HPDE6-E6E7 (cell line): Measurements from ENCODE around the gene CARHSP1.
"Not testable (repeated sequence)": the region's sequence is repeated elsewhere in the genome, so short reads cannot be mapped to it uniquely, and the experiment has no call there.

Experiments
- DNase-seq: peaks from one replicate; pipeline ENCODE4 v3.0.0; 2011; ENCODE audit warnings: missing footprints; ENCODE audit errors: extremely low spot score

CARHSP1 gene

DNA sequence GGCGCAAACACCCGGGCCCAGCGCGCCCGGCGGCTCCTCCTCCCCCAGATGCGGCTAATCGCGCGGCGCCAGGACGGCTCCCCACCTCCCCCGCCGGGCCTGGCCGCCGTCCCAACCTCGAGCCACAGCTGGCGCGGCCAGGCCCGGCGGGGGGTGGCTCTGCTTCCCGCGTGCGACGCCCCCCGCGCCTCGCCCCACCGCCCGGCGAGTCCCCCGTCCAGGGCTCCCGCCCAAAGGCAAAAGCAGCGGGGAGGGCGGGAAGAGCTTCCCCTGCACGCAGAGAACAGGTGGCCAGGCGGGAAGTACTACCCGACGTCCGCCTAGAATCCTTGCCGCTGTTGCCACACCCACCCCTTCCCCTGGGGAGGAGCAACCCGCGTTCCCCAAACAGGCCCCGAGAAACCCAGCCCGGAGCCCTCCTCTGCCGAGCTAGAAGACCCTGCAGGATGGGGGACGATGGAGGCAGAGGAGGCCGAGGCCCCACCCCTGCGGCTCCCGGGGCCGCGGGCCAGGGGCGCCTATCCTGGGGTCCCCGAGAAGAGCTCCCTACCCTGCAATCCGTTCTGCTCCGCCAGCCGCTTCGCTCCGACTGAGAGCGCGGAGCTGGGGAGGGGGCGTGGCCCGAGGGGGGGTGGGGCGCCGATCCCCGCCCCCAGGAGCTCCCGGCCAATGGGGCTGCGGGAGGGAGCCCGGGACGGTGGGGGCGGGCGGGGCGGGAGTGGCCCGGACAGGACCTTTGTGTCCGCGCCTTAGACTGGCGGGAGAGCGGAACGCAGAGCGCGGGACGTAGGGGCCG is at the start of gene CARHSP1:
TSS of gene CARHSP1 (minus strand) at position 591 of the 796 bp plus-strand sequence. CDS start 9,678 bp downstream, outside the sequence.
- DNase-seq: peak; percentile 91

DNA sequence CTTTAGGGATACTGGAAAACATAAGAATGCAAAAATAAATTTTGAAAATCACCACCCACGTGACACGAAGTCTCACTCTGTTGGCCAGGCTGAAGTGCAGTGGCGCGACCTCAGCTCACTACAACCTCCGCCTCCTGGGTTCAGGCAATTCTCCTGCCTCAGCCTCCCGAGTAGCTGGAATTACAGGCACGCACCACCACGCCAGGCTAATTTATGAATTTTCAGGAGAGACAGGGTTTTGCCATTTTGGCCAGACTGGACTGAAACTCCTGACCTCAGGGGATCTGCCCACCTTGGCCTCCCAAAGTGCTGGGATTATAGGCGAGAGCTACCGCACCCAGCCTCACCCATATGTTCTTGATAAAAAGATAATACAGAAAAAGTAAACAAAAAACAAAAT is 48.5 kb upstream of the CARHSP1 start:
- not testable (repeated sequence) for DNase-seq

DNA sequence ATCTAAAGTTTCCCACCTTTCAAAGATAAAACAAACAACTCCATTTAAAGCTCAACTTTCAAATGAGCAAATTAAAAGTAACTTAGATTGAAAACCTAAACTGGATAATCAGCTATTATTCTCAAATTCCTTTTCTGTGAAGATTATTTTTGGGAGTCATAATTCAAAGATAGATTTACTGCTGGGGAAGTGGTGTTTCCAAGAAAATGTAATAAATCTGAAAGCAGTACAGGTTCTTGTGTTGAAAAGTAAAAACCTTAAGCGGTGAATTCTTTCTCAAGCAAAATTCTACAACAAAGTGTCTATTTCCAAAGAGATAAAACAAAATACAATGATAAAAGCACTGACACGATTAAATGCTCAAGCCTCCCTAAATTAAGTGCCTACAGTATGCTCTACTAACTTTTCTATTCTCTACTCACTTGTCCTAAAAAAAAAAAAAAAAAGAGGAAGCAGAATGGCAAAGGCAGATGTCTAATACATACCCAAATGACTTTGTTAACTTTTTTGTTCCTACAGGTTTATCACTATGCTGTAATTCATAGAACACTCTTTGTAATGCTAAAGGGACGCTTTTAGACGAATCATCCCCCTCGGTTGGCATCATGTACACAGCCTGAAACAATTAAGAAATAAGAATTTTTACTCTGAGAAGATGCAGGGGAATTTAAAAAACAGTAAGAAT is 47.9 kb upstream of the CARHSP1 start:
- DNase-seq: no peak

DNA sequence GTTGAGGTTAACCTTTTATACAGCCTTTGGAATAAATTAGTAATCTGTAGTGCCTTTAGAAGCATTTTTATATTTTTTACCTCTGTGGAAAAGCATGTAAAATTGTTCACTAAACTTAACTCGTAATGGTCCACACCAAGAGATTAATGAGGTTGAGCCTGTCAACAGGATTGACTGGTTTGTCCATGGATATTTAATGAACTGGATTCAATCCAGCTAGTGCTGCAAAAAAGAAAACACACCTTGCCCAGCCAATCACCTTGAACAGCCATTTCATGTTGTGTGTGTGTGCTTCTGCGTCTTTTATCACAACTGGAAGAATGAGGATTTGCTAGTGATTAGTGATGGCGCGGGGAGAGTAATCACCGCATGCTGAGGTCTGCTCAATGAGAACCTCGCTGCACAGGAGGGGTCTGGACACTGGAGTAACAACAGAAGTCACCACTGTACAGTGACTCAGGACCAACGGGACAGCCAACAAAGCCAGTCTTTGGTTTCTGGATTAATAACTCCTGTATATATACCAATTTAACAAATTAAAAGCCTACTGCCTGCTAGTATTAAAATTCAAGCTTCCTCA is 47.0 kb upstream of the CARHSP1 start:
- DNase-seq: no peak

DNA sequence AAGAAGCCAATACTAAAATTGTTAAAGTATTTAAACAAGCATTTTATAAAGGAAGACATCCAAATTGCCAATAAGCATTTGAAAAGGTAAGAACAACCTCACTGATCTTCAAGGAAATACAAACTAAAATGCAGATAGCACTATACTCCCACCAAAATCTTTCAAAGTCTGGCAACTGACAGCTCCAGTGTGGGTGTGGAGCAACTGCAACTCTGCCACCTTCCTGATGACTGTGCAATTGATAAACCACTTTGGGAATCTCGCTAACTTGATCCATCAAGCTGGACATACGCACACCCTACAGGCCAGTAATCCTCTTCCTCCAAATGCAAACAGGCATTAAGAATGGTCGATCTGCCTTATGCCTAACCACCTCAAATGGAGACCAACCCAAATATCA is 45.3 kb upstream of the CARHSP1 start:
- DNase-seq: no peak

DNA sequence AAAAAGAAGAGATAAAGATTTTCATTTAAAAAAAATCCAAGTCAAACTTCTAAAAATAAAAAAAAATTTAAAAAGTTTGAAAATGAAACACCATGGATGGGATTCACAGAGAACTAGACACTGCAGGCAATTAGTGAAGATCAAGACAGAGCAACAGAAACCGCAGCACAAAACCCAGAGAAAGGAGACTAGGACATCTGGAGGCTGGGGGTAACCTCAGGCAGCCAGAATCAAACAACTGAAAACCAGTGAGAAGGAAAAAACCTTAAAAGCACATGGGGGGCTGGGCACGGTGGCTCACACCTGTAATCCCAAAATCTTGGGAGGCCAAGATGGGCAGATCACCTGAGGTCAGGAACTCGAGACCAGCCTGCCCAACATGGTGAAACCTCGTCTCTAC is 44.0 kb upstream of the CARHSP1 start:
- no peak for DNase-seq

DNA sequence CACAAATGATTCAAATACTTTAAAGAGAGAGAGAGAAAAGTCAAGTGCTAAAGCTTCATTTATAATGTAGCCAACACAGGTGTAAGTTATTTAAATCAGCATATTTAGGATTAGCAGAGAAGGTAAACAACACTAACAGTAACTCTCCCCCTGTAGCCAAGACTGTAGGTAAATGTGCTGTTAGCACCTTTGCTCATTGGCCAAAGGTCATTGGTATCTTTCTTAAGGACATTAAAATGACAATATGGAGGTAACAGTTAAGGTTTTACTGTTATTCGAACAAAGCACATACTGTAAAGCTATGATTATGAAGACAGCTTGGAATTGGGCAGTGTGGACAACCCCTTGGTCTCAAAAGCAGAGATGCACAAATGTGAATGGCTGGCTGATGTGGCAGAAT is 42.0 kb upstream of the CARHSP1 start:
- no peak for DNase-seq

DNA sequence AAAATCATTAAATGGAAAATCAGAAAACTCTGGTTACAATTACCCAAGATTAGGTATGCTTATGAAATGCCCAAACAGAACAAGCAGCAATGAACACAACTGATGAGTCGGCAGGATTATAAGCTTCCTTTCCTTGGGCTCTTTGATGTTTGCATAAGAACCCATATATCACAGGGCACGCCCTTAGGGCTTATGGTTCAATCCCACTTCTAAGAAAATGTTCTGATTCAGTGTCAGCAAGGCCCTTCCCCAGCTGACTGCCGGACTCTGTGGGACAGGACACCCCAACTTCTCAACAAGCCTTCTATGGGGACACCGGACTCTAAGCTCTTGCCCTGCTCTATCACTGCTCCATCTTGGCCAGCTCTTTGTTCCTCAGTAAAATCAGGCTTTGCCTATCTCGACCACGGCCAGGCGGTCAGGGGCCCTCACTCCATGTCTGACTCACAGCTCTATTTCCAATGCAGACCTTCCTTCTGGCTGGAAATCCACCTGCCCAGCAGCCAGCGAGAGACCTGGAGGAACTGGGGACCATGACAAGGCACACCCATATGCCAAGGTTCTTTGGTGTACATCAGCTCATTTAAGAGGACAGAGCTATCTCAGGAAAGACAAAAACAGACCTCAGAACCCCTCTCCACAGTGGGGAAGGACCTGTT is 40.1 kb upstream of the CARHSP1 start:
- no peak for DNase-seq

DNA sequence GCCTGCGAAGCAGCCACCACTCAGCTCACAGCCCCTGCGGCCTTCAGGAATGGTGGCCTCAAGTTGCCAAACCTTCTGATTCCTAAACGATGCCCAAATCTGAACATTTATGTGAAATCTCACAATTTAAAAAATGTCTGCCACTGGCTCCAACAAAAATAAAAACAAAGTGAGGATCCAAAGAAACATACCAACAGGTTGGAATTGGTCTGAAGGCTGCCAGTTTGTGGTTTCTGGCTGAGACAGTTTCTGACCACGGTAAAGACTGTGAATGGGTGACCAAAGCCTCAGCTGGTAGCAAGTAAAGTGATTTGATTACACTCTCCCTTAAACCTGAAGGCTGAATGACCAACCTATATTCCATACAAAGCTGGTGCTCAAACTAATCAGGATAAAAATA is 38.3 kb upstream of the CARHSP1 start:
- no peak for DNase-seq

DNA sequence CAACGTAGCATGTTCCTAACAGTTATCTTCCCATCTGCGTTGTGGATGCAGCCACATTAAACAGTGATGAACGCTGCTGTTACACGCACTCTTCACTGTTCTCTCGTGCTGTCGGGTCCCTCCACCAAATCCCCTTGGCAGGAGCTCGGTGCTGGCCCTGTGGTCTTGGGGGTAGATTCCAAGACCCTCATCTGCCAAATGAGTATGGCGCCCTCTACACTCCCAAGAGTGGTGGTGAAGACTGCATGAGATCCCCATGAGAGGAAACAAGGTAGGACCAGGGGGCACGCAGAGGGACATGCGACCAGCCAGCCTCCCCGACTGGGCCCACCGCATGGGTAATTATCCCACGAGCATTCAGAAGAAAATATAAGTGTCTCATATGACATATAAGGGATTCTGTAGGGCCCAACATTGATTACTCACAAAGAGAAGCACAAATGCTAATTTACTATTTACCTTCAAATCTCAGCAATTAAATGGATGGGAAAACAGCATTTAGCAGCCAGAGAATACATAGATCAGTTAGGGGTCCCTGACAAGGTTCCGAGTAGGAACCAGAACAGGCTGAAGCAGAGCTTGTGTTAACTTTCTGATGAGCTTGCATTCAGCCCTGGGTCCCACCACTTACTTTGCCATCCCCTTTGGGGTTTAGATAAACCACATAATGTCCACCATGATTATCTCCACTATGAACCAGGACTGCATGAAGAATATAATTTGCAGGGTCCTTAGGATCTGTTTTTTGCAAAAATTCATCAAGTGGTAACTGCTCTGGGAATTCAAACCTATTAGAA is 37.2 kb upstream of the CARHSP1 start:
- no peak for DNase-seq

DNA sequence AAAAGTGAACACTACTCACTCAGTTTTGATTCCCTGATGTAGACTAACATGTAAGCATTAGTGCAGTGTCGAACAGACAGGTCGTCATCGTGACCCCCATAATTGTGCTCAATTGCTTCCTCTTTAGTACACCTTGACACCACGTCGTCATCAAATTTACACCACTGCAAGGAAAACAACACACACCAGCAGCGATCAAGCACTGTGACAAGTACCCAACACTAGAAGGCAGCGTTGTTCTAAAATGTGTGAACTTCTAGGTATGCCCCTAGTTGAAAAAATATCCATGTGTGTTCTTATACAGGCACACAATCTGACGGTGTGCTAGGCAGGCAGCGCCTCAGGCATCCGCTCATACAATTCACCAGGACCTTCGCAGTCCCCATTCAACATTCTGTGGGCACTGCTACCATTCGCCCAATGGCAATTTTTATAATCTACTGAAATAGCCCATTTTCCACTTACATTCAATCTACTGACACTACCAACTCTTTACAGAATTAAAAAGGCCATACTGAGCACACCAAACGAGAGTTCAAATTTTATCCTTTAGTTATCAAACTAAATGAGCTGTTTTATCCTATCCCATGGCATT is 36.5 kb upstream of the CARHSP1 start:
- DNase-seq: no peak

DNA sequence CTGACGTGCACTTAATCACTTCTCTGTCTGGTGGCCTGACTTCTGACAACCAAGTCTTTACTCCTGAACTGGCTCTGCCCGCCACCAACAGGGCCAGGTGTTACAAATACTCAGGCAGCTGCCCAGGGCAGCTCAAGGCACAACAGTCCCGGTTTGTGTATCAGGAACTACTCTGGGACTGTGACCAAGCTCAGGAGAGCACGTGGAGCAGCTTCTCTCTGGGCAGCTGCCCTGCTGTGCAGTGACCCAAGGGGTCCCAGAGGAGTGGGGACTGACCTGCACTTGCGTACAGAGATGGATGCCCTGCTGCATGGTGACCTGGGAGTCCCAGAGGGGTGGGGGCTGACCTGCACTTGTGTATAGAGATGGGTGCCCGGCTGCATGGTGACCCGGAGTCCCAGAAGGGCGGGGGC is 35.2 kb upstream of the CARHSP1 start:
- no peak for DNase-seq

DNA sequence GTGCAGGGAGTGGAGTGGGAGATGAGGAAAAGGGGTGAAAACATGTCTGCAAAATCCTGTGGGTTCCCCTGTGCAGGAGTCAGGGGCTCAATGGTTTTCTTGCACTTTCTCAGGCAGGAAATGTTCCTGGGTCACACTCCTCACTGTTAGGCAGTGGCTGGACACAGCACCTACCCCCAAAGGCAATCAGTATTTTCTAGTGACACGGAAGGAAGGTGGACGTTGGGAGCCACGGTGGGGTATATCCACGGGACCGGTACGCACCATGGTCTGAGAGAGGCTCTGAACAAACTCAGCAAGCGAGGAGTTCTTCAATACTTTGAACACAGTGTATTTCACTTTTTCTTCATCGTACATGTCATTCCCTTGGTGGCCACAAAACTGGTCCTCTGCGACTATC is 34.2 kb upstream of the CARHSP1 start:
- no peak for DNase-seq

DNA sequence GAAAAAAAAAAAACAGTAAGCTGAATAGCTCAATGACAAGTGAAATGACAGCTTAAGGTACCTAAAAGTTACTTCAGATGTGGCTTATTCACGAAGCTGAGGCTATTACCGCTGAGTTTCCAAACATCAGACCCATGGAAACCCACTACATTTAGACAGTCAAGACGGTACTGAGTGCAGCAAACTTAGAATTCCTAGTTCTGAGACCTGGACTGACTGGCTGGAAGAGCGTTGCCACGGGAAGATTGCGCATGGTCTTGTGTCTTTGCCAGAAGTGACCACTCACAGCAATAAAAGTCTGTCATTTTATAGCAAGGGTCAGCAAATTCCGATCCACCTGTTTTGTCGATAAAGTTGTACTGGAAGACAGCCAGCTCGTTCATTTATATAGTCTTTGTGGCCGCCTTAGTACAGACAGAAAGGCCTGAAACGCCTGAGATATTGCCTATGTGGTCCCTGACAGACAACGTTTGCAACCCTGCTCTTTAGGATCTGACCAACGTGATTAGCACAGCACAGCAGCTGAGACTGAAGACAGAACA is 32.6 kb upstream of the CARHSP1 start:
- DNase-seq: no peak

DNA sequence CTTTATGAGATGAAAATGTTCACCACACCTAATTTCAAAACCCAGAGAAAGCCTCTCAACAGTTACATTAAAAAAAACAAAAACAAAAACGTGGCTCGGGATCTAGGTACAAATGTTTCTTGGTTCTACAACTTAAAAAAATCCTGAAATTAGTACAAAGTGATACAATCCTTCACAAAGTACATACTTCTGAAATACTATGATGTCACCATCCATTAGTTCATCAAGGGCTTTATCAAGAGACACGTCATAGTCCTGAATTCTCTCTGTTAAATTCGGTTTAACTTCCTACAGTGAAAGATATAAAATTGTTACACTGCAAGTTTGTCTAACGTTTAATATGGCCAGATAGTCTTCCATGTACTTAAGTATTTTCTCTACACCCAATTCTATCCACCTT is 31.5 kb upstream of the CARHSP1 start:
- DNase-seq: no peak

DNA sequence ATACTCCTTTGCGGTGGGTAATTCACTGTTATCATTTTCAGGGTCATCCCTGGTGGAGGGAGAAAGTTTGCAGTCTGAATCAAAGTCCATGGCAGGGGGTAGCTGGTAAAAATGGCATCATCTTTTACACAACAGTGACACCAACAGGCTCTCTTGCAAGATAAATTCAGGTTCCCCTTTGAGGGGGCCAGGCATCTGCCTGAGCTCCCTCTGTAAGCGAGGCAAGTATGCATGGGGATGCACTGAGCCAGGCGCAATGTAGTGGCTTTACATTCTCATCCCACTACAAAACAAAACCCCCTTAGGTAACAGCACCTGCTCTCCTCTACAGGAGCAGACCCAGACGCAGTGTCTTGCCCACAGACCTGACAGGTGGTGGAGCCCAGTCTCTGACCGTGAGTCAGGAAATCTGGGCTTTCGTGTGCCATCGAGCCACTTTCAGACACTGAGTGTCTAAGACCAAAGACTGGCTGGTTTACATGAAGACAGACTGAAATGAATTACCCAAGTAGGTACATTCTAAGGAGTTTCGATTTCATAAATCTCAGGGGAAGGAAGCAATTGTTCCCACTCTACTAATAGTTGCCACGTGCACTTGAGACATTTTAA is 31.0 kb upstream of the CARHSP1 start:
- no peak for DNase-seq

DNA sequence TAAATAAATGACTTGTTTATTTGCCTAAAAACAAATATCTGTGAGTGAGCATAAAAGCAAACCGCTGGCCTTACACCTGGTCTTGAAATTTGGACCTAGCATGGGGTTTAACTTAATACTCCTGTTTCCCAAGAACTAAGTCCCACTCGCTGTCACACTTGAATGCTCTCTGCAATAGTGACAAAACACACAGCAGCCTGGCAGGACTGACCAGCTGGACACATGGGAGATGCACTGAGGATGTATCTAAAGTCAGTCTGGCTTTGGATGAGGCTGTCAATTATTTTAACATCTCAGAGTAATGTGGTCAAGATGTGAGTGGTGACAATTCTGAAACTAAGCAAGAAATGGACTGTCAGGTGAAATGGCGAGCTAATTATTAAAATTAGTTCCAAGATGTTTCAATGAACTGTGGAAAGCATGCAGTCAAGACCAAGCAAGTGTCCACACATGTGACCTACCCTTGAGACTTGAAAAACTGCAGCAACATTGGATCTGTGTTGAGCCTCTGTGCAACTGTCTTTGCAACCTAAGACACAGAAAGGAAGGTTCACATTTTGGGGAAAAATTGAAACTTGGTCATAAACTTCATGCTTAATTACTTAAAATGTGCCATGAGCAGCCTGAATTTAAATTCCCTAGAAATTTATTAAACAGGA is 30.0 kb upstream of the CARHSP1 start:
- no peak for DNase-seq

DNA sequence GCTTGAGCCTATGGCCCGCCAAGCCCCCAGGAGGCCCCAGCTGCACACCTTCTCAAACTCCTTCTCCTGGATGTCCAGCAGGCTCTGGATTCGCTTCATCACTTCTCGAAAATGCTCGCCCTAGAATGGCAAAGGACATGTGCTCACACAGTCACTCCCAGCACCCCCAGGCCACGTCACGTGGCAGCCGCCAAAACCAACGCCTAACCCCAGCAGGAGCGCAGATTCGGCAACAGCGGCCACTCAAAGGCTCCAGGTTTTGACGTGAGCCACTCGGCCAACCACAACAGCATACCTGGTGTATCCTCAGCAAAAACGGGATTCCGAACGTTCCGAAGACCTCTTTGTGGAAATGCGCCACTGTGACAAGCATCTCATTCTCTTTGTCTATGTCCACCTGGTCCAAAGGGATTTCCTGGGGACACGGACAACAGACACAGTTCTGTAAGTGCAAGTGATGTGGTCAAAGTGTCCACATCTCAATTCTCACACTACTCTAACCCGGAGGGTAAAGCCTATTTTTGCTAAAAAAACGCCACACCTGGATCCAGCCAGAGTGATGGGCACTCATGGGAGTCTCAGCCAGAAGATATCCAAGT is 26.0 kb upstream of the CARHSP1 start:
- DNase-seq: no peak

DNA sequence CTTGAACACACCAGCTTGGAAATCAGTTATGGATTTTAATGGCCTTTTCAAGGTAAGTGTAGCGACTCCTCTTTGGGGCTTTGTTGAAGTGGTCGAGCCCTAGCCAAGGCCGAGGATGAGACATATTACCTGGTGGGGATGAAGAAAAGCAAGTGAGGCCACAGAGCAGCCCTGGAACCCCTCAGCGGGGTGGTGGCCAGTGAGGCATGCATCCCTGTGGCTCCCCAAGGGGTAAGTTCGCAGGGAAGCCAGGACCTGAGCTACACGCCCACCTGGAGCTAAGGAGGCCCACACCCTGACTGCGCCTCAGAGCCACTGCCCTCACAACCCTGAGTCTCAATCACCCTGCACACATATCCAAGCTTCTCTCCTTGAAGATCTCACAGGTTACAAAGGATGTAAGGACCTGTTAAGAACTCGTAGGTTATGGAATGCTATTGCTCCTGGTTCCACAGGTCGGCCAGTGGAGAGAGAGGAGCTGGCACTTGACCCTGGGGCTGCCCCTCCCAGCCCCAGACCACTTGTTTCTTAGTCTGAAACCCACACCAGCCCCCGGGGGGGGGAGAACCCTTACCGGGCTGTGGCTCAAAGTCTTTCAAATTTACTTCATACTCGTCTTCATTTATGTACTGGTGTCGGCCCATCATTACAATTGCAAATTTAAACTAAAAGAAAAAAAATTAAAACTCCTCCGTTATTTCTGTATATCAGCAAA is 25.3 kb upstream of the CARHSP1 start:
- DNase-seq: no peak
